Fibroblast of lung (primary cell): ENCODE data around the gene RAD23B. TPM values are rescaled to one million over a fixed set of nuclear protein-coding genes. Genes with fewer than 3 reads are reported as not detected.

ENCODE experiments used
- DNase-seq, 2 donors: peaks; one replicate each; pipeline versions ENCODE4 v3.0.0 to v3.0.0-alpha.2; 2010; ENCODE audit warnings: low read depth in 2 of 2
- H2AFZ ChIP-seq: 2 replicates; pipeline ENCODE4 v1.5.1; 2012; ENCODE audit warnings: low read length, control low read depth, inconsistent platforms
- H3K27ac ChIP-seq: 2 replicates; pipeline ENCODE4 v1.5.1; 2011; ENCODE audit warnings: low read length, control low read depth; ENCODE audit not compliant: insufficient read depth
- H3K27me3 ChIP-seq: 2 replicates; pipeline ENCODE4 v1.5.1; 2011; ENCODE audit warnings: mild to moderate bottlenecking, low read length; ENCODE audit not compliant: control insufficient read depth, insufficient read depth
- H3K36me3 ChIP-seq: 2 replicates; pipeline ENCODE4 v1.5.1; 2011; ENCODE audit warnings: low read length; ENCODE audit not compliant: control insufficient read depth, insufficient read depth
- H3K4me1 ChIP-seq: 2 replicates; pipeline ENCODE4 v1.5.1; 2011; ENCODE audit warnings: low read length; ENCODE audit not compliant: control insufficient read depth, insufficient read depth; ENCODE audit errors: extremely low read depth
- H3K4me2 ChIP-seq: 2 replicates; pipeline ENCODE4 v1.5.1; 2011; ENCODE audit warnings: low read length, control low read depth; ENCODE audit not compliant: insufficient read depth; ENCODE audit errors: extremely low read depth
- H3K4me3 ChIP-seq, 4 experiments: fragments of 200-600 bp in 1 of 4; sonication (generic) in 1 of 4; replicated peaks in 1 of 4; 2 replicates each; pipeline ENCODE4 v1.5.1; 2011 to 2016; ENCODE audit warnings: low read length in 4 of 4, low read depth in 3 of 4, mild to moderate bottlenecking in 3 of 4, control low read depth in 2 of 4, inconsistent platforms in 1 of 4, mixed read lengths in 1 of 4; ENCODE audit not compliant: insufficient read depth in 1 of 4; ENCODE audit errors: control extremely low read depth in 1 of 4
- H3K79me2 ChIP-seq: 2 replicates; pipeline ENCODE4 v1.5.1; 2012; ENCODE audit warnings: mild to moderate bottlenecking, low read length, inconsistent platforms; ENCODE audit not compliant: control insufficient read depth, insufficient read depth
- H3K9ac ChIP-seq: 2 replicates; pipeline ENCODE4 v1.5.1; 2011; ENCODE audit warnings: mild to moderate bottlenecking, low read length, control low read depth; ENCODE audit not compliant: insufficient read depth
- H3K9me3 ChIP-seq: 2 replicates; pipeline ENCODE4 v1.5.1; 2012; ENCODE audit warnings: low read depth, low read length; ENCODE audit not compliant: control insufficient read depth, insufficient read depth
- H4K20me1 ChIP-seq: 2 replicates; pipeline ENCODE4 v1.5.1; 2011; ENCODE audit warnings: low read length; ENCODE audit not compliant: control insufficient read depth, insufficient read depth; ENCODE audit errors: extremely low read depth
- EZH2 ChIP-seq: IDR thresholded peaks from 2 replicates; pipeline ENCODE4 v1.5.1; 2012; ENCODE audit warnings: low read length, control low read depth, mild to moderate bottlenecking; ENCODE audit errors: missing control alignments
- polyA plus RNA-seq, 2 donors: library from polyadenylated mRNA; depleted of rRNA in 1 of 2; stranded (reverse) in 1 of 2; unstranded in 1 of 2; fragments of >200 nt; gene quantifications; 2 replicates each; pipeline ENCODE4 v1.2.1, GENCODE V29; 2011 to 2012; ENCODE audit warnings: missing spikeins in 1 of 2
- total RNA-seq: library from RNA; depleted of rRNA; stranded (reverse); fragments of >200 nt; gene quantifications from 2 replicates; pipeline ENCODE4 v1.2.1, GENCODE V29; 2014
- TF ChIP-seq, protein P1 (sequence below), 2 donors: IDR thresholded peaks in 1 of 2; conservative IDR thresholded peaks in 1 of 2; 1 replicate in 1 of 2; 2 replicates in 1 of 2; pipeline ENCODE4 v1.5.1; 2011 to 2012; ENCODE audit warnings: low read length in 2 of 2, control low read depth in 1 of 2, inconsistent platforms in 1 of 2, low read depth in 1 of 2, mild to moderate bottlenecking in 1 of 2

RAD23B gene
- total and polyA plus RNA-seq, 2 donors (not counting 1 experiment from before 2014, with no cell fraction given) = 156 to 607 TPM

DNA sequence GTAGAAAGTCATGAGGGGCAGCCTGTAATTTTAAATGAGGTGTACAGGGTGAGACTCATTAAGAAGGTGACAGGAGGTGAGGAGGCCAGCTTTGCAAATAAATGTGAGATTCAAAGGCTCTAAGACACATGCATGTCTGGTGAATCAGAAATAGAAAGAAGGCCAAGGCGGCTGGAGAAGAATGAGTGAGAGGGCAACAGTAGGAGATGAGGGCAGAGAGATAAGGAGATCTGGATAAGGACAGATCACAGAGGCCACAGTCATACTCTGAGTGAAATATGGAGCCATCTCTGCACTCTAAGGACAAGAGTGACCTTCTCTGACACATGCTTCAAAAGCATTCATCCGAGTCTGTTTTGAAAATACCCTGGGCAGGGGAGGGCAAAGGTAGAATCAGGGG lies 90.7 kb downstream of the RAD23B start:
- no peak for DNase-seq
- no peaks in the 10 kb centered on the region for H3K36me3 ChIP-seq
- H3K79me2 ChIP-seq = no peaks in the 10 kb centered on the region
- TF ChIP-seq, protein P1, sequence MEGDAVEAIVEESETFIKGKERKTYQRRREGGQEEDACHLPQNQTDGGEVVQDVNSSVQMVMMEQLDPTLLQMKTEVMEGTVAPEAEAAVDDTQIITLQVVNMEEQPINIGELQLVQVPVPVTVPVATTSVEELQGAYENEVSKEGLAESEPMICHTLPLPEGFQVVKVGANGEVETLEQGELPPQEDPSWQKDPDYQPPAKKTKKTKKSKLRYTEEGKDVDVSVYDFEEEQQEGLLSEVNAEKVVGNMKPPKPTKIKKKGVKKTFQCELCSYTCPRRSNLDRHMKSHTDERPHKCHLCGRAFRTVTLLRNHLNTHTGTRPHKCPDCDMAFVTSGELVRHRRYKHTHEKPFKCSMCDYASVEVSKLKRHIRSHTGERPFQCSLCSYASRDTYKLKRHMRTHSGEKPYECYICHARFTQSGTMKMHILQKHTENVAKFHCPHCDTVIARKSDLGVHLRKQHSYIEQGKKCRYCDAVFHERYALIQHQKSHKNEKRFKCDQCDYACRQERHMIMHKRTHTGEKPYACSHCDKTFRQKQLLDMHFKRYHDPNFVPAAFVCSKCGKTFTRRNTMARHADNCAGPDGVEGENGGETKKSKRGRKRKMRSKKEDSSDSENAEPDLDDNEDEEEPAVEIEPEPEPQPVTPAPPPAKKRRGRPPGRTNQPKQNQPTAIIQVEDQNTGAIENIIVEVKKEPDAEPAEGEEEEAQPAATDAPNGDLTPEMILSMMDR (conservative IDR thresholded peaks at IDR 0.05 in 1 of 2, IDR thresholded peaks at IDR 0.05 in 1 of 2; ENCODE audit: low read depth in 1 of 2, low read length in 2 of 2) = no peak
- TF ChIP-seq EZH2 = no peak
- no peak overlapping the region for H3K9ac ChIP-seq
- no peak overlapping the region for H3K27ac ChIP-seq
- H3K4me3 ChIP-seq = no peak overlapping the region
- no peak overlapping the region for H3K4me2 ChIP-seq
- H3K9me3 ChIP-seq = no peaks in the 10 kb centered on the region
- H2AFZ ChIP-seq = no peak overlapping the region
- H4K20me1 ChIP-seq = no peaks in the 10 kb centered on the region
- peaks cover 4% of the 10 kb centered on the region for H3K27me3 ChIP-seq
- H3K4me1 ChIP-seq = no peaks in the 10 kb centered on the region

DNA sequence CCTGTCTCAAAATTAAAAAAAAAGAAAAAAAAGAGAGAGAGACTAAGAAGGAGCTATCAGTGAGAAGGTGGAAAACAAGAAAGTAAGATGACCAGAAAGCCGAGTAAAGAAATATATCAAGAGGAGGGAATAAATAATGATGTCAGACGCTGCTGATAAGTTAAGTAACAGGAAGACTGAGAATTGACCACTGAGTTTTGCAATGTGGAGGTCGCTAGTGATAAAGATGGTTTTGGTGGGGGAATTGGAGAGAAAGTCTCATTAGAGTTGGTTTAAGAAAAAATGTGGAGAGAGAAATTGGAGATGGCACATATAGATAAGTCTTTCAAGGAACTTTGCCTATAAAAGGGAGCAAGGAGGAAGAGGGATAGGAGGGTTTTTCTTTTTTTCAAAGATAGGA lies 91.9 kb downstream of the RAD23B start:
- no peaks in the 10 kb centered on the region for H3K36me3 ChIP-seq
- no peaks in the 10 kb centered on the region for H3K9me3 ChIP-seq
- no peak for DNase-seq

DNA sequence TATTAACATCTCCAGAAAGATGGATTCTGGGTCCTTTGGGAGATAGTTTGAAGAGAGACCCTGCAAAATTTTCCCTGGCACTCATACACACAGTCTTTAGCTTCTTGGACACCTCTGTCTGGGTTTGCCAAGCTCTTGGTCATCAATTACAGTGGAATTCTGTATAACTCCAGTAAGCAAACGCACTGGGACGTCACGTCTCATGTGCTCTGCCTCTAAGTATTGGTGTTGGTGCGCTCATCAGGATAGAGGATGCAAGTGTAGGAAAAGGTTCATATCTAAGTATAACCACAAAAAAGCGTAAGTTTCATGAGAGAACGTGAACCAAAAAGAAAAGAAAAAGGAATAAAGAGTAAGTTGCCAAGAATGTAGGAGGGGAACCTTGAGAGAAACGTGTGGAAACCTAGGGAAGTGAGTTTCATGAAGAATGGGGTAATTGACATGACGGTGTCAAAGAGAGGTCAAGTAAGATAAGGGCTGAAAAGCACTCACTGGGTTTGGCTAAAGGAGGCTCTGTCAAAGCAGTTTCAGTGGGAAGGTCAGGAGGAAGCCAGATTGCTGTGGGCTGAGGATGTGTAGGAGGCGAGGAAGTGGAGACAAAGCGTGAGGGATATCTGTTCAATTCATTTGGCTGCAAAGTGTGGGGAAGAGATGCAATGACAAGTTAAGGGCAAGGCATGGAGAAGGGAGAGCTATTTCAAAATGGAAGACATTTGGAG lies 92.7 kb downstream of the RAD23B start:
- Histone ChIP-seq H3K36me3 (no peaks in the 10 kb centered on the region), H3K4me2 (no peak overlapping the region), H3K4me3 (no peak overlapping the region), H3K9ac (no peak overlapping the region), H2AFZ (no peak overlapping the region), H3K27ac (no peak overlapping the region), H3K79me2 (no peaks in the 10 kb centered on the region), H4K20me1 (no peaks in the 10 kb centered on the region), H3K27me3 (peaks cover 4% of the 10 kb centered on the region), H3K4me1 (no peaks in the 10 kb centered on the region), H3K9me3 (no peaks in the 10 kb centered on the region)
- TF ChIP-seq EZH2 = no peak
- TF ChIP-seq, protein P1 (conservative IDR thresholded peaks at IDR 0.05 in 1 of 2, IDR thresholded peaks at IDR 0.05 in 1 of 2; ENCODE audit: low read depth in 1 of 2, low read length in 2 of 2) = no peak
- DNase-seq = no peak

More for the DNA sequence above, 91.9 kb downstream of the RAD23B start:
- H3K4me1 ChIP-seq = no peaks in the 10 kb centered on the region
- H3K4me3 ChIP-seq = no peak overlapping the region
- TF ChIP-seq, protein P1 (conservative IDR thresholded peaks at IDR 0.05 in 1 of 2, IDR thresholded peaks at IDR 0.05 in 1 of 2; ENCODE audit: low read depth in 1 of 2, low read length in 2 of 2) = no peak
- TF ChIP-seq EZH2 = no peak
- no peak overlapping the region for H3K9ac ChIP-seq
- no peak overlapping the region for H3K27ac ChIP-seq
- no peak overlapping the region for H2AFZ ChIP-seq
- no peaks in the 10 kb centered on the region for H3K79me2 ChIP-seq
- no peak overlapping the region for H3K4me2 ChIP-seq
- H4K20me1 ChIP-seq = no peaks in the 10 kb centered on the region
- H3K27me3 ChIP-seq = peaks cover 4% of the 10 kb centered on the region
